ENCODE data around the gene LDB3.

- no peak for TF ChIP-seq CTCF (conservative IDR thresholded peaks at IDR 0.05)
- TF ChIP-seq EZH2 (IDR thresholded peaks at IDR 0.05; ENCODE audit: low read depth) = no peak
Measured at GRCh38 chr10:86749854-86750253, 81.5 kb downstream of the LDB3 start.
